Hepatic stellate cell (primary cell): Measurements from ENCODE around the gene KAZALD1.
A peak's percentile ranks its signal among the peaks of the same experiment; 100 is the strongest.
"Not testable (repeated sequence)": the region's sequence is repeated elsewhere in the genome, so short reads cannot be mapped to it uniquely, and the experiment has no call there.

ENCODE experiments used
- DNase-seq: peaks from one replicate; pipeline ENCODE4 v3.0.0; 2011; ENCODE audit warnings: low spot score

Gene KAZALD1

DNA sequence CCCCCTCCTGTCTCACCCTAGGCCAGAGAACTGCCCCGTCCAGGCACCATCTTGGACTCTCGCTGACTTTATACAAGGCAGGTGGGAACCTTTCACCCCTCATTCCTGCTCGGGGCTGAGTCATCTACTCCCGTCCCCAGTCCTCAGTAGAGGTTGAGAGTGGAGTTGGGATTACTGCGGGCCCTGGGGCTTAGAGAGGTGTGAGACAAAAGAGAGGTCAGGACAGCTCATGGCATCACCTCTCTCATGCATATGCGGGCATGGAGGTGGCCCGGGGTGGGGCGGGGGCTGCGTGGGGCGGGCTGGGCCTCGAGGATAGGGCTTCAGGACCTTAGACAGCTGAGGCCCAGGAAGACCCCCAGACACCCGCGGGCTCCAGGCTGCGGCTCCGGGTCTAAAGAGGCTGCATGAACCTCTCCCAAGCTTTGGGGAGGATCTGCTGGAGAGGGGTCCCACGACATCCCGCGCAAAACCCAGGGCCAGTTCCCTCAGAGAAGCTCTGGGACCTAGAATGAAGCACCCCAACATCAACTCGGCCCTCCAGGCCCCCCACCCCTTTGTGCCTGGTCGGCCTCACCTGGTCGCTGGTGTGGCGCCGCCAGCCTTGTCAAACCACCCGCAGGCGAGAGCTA is 31.2 kb upstream of the KAZALD1 start:
- DNase-seq: no peak

DNA sequence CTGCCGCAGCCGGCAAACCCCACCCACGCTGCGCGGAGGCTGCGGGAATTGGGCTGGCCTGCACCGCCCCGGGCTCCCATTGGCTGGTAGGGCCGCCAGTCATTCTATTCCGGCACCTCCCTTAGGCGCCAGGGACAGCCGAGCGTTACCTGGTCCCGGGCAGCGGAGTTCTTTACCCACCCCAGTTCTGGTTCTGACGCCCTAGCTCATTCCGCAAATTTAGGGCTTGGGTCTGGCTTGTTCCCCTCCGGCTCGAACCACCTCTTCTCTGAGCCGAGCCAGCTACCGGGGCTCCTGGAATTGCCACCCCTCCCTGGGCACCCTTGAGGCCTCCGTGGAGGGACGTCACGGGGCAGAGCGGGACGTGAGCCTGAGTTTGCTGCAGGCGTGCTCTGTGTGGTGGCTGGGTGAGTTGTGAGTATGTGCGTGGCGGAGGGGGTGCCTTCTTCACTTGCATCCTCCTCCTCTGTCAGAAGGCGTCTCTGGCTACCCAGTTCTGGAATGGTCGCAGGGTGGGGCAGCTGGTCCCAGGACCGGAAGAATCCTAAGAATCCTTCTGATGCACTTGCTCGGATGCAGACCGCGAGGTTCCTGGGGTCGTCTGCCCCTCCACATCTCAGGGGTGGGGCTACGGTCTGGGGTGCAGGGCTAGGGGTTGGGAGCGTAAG is 30.5 kb upstream of the KAZALD1 start, which contains the start of the genes PDZD7 and SFXN3:
Gene PDZD7, minus strand, starts transcription at position 2 of the 668 bp plus-strand sequence. CDS start 910 bp downstream, outside the sequence.
Gene SFXN3, plus strand, starts transcription at position 107 of the 668 bp plus-strand sequence. CDS start 3,461 bp downstream, outside the sequence.
- DNase-seq: peak; percentile 99

GRCh38 chr10:101031796-101032636 is 29.8 kb upstream of the KAZALD1 start:
- no peak for DNase-seq

DNA sequence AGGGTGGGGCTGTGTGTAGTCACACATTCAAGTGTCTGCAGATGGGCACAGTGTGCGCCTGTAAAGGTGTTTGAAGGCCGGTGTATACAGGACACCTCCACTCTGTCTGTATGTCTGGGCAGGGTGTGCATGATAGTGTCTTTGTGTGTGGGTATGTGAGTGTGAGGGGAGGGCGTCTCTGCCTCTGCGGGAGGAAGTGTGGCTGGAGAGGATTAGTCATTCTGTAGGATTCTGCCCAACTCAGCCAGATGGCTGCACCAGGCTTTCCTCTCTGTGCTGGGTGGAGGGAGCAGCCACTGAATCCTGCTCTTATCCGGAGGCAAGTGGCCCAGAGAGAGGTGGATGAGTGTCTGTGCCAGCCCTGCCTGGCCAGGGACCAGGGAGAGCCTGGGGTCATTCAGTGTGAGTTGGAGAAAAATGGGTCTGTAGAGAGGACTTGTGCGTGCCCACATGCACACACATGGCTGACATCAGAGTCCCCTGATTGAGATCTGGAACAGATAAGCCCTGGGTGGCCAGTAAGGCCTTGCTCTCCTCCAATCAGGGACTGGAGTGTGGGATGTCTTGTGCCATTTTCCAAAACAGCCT is 29.1 kb upstream of the KAZALD1 start:
- DNase-seq: peak; percentile 90

- DNase-seq: no peak
Observed at GRCh38 chr10:101033276-101033675, 28.5 kb upstream of the KAZALD1 start.

DNA sequence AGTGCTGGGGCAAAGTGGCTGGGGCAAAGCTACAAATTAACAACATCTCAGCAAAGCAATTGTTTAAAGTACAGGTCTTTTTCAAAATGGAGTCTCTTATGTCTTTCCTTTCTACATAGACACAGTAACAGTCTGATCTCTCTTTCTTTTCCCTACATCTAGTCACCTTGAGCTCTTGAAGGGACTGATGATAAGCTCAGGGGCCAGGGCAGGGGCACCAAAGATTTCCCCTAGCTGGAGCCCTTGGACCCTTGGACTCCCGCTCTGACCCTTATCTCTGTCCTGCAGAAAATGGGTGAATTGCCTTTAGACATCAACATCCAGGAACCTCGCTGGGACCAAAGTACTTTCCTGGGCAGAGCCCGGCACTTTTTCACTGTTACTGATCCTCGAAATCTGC is 27.4 kb upstream of the KAZALD1 start:
- not testable (repeated sequence) for DNase-seq

DNA sequence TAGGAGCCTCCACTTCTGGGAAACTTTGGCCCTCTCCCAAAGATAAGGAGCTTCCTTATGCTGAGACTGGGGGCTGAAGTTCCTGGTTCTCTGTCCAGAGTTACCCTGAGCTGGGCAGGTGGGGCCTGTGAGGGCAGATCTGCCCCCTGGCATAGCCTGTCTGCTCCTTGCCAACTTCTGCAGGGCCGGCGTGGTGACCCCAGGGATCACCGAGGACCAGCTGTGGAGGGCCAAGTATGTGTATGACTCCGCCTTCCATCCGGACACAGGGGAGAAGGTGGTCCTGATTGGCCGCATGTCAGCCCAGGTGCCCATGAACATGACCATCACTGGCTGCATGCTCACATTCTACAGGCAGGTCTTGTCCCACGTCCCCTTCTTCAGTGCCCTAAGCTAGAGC is 26.5 kb upstream of the KAZALD1 start:
- no peak for DNase-seq

DNA sequence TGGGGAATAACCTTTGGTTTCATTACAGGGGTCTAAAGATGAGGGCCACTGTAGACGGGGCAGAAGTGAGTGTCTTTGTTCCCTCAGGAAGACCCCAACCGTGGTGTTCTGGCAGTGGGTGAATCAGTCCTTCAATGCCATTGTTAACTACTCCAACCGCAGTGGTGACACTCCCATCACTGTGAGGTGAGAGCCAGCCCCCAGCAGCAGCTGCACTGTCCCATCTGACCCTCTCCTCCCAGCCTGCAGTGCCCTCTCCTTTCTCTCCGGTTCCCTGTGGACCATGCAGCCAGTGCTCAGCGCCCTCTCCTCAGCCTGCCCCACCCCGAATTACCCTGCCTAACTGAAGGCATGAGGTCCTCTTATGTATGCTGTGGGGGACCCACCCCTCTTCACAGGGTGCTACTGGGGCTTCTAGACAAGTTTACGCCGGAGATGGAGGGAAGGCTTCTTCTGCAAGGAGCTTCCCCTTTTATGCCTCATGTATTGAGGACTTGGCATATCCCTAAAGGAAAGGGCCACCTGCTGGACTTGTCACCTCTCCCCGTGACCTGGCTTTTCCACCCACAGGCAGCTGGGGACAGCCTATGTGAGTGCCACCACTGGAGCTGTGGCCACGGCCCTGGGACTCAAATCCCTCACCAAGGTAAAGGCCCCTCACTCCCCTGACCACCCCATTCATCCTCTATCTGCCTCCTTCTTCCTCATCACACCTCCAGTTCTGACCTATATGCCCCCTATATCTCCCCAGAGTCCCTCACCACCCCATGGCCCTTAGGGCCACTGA is 25.7 kb upstream of the KAZALD1 start:
- DNase-seq: no peak

DNA sequence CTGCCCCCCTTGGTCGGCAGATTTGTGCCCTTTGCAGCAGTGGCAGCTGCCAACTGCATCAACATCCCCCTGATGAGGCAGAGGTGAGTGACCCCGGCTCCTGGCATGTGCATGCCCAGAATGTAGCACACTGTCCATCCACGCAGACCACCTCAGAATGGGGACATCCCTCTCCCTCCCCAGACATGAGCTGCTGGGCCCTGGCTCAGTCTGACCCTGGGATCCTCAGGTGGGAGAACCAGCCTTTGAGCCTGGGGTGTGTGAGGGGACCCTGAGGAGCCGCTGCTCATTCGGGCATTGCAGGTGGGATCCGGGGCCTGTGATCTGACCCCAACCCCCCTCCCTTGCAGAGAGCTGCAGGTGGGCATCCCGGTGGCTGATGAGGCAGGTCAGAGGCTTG is 25.1 kb upstream of the KAZALD1 start:
- DNase-seq: no peak

GRCh38 chr10:101038484-101038883 is 23.3 kb upstream of the KAZALD1 start:
- DNase-seq: no peak

- DNase-seq: no peak
Observed at GRCh38 chr10:101040061-101040460, 21.7 kb upstream of the KAZALD1 start.

GRCh38 chr10:101040851-101041250 is 20.9 kb upstream of the KAZALD1 start:
- no peak for DNase-seq

- peak; percentile 86 for DNase-seq
Observed at GRCh38 chr10:101041252-101041761, 20.5 kb upstream of the KAZALD1 start.

GRCh38 chr10:101042118-101042517 is 19.7 kb upstream of the KAZALD1 start:
- no peak for DNase-seq

- peak; percentile 94 for DNase-seq
Observed at GRCh38 chr10:101042667-101043362, 19.0 kb upstream of the KAZALD1 start.

DNA sequence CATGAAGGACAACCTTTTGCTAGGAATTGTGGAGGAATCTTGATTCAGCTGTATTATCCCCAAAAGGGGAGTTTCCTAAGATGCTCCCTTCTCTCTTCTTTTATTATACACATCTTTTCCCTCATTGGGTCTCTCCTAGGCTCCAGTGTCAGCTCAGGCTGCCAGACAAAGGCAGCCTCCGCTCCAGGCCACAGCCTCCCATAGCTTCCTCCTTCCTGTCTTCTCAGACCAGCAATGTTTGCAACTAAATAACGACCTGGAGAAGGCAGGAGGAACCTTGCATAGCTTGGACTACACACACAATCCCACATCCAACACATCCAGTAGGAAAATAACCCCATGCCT is 18.5 kb upstream of the KAZALD1 start:
- no peak for DNase-seq

- DNase-seq: no peak
Observed at GRCh38 chr10:101044117-101044516, 17.7 kb upstream of the KAZALD1 start.

DNA sequence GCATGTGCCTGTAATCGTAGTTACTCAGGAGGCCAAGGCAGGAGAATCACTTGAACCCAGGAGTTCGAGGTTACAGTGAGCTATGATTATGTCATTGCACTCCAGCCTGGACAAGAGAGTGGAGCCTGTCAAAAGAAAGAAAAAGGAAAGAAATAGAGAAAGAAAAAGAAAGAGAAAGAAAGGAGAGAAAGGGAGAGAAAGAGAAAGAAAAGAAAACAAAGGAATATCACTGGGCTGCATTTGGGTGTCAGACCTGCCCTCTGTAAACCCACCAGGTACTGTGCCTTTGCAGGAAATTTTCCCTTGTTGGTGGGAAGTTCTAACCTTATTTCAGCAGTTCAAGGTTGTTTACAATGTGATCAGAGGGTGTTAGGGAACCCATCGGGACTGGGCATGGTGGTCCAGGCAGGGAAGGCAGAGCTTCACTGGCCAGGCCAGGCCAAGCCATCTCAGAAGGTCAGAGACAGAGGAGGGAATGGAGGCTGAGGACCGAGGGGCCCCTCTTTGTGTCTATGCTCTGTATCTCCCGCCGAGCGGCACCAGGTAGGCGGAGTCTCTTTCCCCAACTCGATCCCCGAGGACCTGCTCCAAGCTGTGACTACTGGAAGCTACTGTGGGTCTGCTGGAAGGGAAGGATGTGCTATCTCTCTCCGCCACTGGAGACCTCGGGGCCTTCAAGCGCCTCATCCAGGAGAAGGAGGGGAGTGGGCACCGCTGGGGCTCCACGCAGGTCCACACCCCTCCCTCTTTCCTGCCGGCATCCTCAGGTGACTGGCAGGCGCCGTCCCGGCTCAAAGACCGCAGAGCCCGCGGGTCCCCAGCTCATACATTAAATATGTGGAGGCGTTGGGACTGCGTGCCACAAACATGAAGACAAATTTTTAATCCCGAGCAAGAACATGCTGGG is 15.2 kb upstream of the KAZALD1 start:
- DNase-seq: no peak

DNA sequence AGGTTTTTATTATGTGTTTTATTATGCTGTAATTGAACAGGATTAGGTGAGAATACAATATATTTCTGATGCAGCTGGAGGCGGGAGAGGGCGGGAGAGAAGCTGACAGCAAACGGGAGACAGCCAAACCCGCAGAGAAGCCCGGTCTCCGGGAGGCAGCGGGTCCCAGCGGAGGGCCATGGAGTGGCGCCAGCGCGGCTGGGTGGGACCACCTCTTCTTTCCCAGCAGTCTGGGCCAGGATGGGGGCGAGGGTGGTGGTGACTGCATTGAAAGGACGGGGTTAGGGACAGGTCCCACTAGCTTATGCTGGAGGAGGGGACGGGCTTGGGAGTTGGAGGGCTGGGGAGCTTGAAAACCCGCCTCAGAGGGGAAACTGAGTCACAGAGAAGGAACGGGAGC is 14.5 kb upstream of the KAZALD1 start:
- DNase-seq: no peak
